Endothelial cell of hepatic sinusoid (primary cell): ENCODE data around the gene PRDM10.
"Not testable (repeated sequence)": the region's sequence is repeated elsewhere in the genome, so short reads cannot be mapped to it uniquely, and the experiment has no call there.

Experiments
- in situ Hi-C: cut with HindIII; loops from 2 replicates; pipeline ENCODE4 v1.10.0; 2017; ENCODE audit warnings: low sequenced_read_pairs

The PRDM10 gene, protein sequence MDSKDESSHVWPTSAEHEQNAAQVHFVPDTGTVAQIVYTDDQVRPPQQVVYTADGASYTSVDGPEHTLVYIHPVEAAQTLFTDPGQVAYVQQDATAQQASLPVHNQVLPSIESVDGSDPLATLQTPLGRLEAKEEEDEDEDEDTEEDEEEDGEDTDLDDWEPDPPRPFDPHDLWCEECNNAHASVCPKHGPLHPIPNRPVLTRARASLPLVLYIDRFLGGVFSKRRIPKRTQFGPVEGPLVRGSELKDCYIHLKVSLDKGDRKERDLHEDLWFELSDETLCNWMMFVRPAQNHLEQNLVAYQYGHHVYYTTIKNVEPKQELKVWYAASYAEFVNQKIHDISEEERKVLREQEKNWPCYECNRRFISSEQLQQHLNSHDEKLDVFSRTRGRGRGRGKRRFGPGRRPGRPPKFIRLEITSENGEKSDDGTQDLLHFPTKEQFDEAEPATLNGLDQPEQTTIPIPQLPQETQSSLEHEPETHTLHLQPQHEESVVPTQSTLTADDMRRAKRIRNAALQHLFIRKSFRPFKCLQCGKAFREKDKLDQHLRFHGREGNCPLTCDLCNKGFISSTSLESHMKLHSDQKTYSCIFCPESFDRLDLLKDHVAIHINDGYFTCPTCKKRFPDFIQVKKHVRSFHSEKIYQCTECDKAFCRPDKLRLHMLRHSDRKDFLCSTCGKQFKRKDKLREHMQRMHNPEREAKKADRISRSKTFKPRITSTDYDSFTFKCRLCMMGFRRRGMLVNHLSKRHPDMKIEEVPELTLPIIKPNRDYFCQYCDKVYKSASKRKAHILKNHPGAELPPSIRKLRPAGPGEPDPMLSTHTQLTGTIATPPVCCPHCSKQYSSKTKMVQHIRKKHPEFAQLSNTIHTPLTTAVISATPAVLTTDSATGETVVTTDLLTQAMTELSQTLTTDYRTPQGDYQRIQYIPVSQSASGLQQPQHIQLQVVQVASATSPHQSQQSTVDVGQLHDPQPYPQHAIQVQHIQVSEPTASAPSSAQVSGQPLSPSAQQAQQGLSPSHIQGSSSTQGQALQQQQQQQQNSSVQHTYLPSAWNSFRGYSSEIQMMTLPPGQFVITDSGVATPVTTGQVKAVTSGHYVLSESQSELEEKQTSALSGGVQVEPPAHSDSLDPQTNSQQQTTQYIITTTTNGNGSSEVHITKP

DNA sequence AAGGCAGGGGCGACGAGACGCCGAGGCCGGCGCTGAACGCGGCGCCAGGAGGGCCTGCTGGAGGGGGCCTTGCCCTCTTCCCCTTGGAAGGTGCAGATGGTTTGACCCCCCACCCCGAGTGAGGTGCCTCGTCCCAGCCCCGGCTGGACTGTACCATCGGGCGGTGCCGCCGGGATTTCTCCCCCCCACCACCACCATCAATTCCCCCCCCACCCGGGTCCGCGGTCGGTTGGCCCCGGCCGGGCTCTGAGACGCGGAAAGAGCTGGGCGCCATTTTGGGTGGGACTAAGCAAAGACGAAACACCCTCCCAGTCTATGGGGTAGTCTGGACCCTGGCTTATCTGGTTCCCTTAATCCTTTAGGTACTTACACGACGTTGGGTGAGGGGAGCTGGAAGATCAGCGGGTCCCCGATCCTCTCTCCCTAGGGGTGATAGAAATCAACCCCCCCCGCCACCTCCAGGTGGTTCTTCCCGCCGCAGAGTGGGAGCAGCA lies at the start of gene PRDM10:
Gene PRDM10 (minus strand): TSS at position 484 of the 494 bp plus-strand sequence. CDS start 41,871 bp downstream, outside the sequence.
- in situ Hi-C loops: no loop called here

DNA sequence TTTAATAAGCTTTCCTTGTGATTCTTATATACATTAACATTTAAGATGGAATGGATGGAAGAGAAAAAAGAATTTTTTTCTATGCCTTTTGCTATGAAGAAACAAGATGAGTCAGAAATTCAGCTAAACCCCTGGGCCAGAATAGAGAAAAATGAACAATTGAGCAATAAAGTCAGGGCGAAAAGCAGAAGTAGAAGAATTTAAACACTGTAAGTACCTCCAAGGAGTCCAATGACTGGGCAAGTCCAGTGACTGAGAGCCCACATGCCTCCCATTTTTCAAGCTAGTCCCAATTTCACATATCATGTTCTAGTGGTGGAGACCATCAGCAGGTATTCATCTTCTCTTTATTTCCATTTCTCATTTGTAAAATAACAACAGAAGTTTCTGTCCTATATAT lies 48.4 kb upstream of the PRDM10 start:
- in situ Hi-C loops: loop anchor here (5.0 kb wide), 1 partner anchor 51 kb away; no protein-coding TSS in a partner anchor

DNA sequence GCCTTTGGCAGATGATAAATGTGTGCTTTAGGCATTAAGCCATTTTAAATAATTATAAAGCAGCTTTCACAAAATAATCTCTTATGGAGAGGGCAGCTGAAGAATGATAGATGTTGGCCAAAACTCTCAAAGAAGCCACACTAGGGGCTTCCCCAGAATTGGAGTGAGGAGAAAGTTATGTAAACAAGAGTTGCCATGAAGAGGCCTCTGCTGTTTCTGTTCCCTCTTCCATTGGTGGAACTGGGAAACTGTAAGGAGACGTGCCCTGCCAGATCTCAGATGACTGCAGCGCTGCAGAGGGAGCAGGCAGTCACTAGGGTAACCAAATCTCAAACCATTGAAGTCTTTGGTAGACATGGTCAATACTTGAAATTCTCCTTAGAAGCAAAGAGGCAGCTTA lies 47.6 kb upstream of the PRDM10 start:
- in situ Hi-C loops: loop anchor here (5.0 kb wide), 1 partner anchor 52 kb away; no protein-coding TSS in a partner anchor

DNA sequence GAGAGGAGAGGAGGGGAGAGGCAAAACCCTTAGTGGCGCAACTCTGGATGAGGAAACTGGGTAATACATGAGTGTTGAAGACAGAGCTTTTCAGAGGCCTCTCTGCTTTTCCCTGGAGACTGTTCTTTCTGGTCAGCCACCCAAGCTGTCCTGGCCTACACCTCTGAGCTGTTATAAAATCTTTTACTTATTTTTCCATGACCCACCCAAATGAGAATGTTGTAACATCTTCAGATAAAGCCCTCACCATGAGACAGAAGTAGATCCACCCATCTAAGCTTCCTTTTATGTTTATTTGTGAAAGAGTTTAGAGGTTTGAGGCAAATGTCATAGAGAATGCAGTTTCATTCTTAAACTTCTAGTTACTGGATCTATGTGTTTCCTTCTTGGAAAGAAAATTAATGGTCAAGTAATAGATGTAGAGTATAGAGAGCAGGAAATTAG lies 46.7 kb upstream of the PRDM10 start:
- in situ Hi-C loops: no loop called here

DNA sequence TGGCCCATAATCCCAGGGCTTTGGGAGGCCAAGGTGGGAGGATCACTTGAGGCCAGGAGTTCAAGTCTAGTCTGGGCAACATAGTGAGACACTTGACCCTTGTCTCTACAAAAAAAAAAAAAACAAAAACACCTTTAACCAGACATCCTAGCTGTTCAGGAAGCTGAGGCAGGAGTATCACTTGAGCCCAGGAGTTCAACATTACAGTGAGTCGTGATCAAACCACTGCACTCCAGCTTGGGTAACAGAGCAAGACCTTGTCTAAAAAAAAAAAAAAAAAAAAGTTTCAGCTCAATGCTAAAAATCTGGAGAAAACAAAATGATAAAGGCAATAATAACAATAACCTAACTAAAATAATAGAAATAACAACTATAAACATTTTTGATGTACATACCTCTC lies 44.5 kb upstream of the PRDM10 start:
- in situ Hi-C loops: no loop called here

DNA sequence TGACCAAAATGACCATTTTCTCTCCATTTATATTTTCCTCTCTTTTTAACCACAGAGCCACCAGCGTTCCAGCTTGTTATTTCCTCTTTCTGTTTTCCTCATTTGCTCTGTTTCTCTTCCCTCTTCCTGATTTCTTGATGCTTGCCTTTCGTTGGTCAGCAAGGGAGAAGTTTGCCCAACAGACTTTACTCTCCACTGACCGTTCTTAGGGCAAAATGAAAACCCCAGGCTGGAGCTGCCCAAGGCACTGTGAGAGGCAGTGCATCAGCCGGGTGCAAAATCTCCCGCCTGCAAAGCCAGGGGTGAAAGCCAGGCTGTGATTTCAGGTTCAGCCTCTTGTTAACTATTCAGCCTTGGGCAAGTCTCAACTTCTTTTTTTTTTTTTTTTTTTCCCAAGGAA lies 40.9 kb upstream of the PRDM10 start:
- in situ Hi-C loops: no loop called here

DNA sequence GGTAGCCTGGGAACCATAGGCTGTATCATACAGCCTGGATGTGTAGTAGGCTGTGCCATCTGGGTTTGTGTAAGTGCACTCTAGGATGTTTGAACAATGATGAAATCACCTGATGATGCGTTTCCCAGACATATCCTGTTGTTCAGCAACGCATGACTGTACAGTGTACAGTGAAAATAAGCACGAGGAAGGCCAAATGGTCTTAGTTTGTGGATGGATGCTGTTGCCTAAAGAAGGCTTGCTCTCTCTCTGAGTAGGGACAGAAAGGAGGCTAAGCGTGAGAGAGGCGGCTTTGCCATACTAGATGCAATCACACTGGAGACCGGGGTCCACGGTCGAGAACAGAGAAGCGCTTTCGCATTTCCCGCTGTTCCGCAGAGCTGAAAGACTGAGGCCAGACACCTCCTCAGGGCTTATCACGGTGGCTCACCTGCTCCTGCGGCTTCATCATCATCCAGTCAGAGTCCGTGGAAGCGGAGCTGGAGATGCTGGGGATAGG lies 39.5 kb upstream of the PRDM10 start:
- in situ Hi-C loops: no loop called here

DNA sequence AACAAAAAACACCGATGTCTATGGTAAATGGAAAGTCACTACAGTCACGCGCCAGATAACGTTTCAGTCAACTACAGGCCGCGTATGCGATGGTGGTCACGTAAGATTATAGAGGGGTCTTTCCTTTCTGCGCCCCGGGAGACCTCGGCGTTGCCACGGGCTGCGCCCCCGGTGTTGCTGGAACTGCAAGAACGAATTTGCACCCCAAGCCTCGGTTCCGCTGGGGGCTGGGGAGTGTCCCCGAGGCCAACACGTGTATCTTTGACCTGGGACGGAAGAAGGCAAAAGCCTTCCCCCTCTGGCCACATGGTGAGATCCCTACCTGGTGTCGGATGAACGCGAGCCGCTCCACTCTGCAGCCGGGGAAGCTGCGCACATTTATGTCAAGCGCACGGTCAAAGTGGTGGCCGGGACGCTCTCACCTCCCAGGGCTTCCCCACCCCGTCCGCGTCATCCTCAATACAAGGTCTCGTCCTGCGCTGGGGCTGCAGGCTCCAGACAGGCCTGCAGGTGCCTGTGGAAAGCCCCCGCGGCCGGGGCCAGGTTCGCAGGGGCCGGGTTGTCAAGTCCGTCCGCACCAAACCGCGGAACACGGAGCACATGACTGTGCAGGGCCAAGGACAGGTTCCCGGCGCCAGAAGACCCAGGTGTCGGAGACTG lies 37.8 kb upstream of the PRDM10 start:
- in situ Hi-C loops: no loop called here

DNA sequence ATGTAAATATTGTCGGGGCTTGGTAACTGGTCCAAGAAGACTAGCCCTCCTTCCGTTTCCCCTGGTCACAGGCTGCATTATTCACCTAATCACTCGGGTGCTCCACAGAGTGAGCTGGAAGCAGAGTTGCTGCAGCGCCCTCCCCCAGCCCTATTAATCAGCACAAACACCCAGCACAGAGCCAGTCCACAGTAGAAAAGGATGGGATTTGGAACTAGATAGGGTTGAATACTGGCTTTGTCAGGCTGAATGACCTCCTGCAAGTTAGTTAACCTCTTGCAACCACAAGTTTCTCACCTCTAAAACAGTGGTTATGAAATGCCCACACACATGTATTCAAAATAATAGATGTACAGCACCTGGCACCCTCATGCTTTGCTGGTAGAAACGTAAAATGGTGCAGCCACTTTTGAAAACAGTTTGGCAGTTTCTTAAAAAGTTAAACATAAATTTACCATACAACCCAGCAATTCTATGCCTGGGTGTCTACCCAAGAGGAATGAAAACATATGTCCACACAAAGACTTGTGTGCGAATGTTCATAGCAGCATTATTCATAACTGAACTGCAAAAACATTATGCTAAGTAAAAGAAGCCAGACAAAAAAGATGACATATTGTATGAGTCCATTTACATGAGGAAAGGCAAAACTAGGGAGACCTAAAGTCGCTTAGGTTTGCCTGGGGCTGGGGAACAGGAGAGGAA lies 35.4 kb upstream of the PRDM10 start:
- in situ Hi-C loops: no loop called here

DNA sequence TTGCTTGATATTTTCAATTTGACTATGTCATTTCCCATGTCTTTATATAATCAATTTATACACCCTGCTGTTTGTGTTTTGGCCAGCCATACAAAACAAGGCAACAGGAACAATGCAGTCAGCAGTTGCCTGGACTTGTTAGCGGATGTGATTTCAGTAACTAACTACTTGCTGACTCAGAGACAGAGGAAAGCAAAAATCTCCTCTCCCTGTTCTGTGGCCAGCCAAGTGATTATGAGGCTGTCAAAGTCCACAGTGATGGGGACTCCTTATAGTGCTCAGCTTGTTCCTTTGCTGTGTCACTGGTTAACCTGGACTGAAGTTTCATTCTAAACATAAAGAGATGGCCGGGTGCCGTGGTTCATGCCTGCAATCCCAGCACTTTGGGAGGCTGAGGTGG lies 34.4 kb upstream of the PRDM10 start:
- in situ Hi-C loops: no loop called here

DNA sequence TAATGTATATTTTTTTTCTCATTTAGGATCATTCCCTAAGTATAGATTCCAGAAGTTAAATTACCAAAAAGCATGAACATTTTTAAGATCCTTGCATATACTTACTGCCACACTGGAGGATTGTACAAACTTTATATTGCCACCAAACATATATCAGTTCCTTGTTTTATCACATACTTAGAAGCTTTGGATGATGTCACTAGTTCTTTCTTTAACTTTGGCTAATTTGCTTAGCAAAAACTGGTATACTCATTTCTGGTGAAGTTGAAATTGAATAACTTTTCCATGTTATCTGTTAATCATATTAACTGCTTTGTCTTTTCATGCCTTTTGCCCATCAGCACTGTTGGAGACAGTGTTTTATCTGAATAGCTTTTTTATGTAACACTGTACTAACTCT lies 31.6 kb upstream of the PRDM10 start:
- in situ Hi-C loops: no loop called here

DNA sequence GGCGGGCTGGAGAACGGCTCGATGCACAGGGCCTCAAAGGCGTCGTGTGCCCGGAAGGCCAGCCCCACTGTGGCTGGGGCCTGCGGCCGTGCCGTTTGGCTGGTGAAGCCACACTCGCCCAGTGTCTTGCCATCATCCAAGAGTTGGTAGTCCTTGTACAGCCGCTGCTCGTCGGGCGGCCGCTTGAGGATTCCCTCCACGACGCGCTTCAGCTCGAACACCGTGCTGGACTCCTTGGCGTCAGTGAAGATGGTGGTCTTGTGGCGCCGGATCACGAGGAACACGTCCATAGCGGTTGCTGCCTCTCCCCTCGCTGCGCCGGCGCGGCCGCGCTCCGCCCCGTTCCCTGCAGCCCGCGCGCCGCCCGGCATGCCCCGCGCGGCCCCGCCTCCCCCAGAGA lies 30.3 kb upstream of the PRDM10 start:
- in situ Hi-C loops: no loop called here

DNA sequence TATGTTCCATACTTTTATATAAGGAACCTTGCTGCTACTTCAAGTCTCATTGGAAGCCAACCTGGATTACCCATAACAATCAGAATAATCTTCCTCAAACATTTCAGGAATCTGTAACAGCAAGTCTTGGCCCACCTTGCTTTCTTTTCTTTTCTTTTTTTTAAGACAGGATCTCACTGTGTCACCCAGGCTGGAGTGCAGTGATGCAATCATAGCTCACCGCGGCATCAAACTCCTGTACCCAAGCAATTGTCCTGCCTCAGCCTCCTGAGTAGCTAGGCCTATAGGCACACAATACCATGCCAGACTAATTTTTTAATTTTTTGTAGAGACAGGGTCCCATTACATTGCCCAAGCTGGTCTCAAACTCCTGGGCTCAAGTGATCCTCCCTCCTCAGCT lies 29.3 kb upstream of the PRDM10 start:
- in situ Hi-C loops: no loop called here

DNA sequence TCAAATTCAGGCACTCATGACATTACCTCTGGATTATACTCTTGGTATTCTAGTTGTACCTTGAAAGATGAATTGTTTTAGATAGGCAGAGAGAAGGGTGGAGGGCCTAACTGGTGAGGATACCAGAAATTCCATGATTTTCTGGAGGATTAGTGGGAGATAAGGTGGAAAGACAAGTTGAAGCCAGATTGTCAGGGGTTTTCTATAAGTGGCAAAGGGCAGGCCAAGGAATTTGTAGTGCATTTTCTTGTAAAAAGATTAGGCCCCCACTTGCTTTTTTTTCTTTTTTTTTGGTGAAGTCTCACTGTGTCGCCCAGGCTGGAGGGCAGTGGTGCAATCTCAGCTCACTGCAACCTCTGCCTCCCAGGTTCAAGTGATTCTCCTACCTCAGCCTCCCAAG lies 28.4 kb upstream of the PRDM10 start:
- in situ Hi-C loops: no loop called here

DNA sequence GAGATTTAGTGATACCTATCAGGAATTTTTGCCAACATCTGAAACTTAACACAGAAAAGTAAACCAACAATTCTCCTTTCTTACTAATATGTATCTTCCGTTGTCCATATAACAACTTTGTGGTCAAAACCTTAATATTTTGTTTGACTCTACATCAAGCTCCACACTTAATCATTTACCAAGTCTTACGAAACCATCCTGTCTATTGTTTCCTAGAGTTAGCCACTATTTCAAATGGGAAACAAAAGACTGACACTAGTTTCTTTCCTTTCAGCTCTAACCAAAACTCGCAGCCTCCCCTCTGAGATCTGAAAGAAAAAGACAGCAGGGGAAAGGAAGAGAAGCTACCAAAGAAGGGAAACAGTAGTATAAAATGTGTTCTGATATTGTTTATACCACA lies 26.5 kb upstream of the PRDM10 start:
- in situ Hi-C loops: no loop called here

DNA sequence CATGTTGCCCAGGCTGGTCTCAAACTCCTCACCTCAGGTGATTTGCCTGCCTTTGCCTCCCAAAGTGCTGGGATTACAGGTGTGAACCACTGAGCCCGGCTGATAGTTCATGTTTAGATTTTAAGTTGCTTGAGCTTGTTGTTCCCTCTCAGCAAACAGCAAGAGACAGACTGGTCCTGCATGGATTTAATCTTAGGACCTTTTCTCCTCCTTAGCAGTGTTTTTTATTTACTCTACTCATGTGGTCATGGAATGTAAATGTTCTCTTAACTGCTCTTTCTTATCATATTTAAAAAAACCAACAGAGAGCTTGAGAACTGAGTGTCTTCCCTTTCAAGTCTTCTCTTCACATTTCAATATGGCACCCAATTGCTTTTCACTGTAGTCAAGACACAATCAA lies 22.7 kb upstream of the PRDM10 start:
- in situ Hi-C loops: no loop called here

DNA sequence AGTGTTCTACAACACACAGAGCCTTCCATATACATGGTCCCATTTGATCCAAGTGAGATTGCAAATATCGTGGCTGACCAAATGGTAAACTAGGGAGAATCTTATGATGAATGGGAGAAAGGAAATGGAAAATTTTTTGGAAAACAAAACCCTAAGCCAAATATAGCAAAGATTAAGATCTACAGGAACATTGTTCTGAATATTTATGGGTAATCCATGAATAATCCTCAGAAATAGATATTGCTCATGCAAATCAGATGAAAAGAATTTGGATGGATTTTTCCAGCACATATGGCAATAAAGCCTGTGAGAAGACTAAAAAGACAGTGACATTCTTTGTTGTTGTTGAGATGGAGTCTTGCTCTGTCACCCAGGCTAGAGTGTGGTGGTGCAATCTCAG lies 21.7 kb upstream of the PRDM10 start:
- in situ Hi-C loops: no loop called here

DNA sequence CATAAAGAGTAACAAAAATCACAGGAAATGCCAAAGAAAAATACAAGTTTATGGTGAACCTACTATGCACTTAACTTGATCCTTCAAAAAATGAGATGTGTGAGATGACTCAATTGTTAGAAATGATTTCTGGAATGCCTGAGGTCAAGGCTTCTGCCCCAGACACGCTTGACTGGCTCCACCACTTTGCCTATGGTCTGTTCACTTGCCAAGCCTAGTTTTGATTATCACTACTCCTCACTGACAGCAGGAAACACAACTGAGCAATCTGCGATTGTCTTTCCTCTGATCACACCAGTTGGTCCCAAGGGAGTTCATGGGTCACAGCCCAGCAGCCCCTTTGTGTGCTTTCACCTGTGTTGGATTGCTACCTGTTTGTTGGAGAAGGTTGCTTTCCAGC lies 20.6 kb upstream of the PRDM10 start:
- in situ Hi-C loops: no loop called here

DNA sequence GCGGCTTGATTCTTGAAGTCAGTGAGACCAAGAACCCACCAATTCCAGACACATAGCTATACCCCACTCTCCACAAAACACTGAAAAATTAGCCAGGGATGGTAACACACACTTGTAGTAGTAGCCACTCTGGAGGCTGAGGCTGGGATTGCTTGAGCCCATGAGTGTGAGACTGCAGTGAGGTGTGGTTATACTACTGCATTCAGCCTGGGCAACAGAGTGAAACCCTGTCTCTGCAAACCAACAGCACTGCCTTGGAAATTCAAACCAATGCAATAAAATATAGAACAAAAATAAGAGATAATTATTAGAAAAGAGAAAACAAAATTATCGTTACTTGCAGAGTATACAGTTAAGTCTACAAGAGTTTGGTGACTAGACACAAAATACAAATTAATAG lies 20.2 kb upstream of the PRDM10 start:
- in situ Hi-C loops: no loop called here

DNA sequence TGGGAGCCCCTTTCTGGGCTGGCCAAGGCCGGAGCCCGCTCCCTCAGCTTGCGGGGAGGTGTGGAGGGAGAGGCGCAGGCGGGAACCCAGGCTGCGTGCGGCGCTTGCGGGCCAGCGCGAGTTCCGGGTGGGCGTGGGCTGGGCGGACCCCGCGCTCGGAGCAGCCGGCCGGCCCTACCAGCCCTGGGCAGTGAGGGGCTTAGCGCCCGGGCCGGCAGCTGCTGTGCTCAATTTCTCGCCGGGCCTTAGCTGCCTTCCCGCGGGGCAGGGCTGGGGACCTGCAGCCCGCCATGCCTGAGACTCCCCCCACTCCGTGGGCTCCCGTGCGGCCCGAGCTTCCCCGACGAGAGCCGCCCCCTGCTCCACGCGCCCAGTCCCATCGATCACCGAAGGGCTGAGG lies 19.0 kb upstream of the PRDM10 start:
- in situ Hi-C loops: not testable (repeated sequence)
